B cell (primary cell): ENCODE measurements around the gene SLC22A13. TPM values are rescaled to one million over a fixed set of nuclear protein-coding genes. Genes with fewer than 3 reads are reported as not detected.

ENCODE experiments used
- ATAC-seq: fragments of 200-7000 bp; cut with Tn5 transposase; one replicate; pipeline ENCODE4 v1.10.0; 2021; ENCODE audit warnings: low read depth, mild to moderate bottlenecking, moderate number of reproducible peaks, moderate library complexity
- CTCF ChIA-PET: fragments of 350-600 bp; sonication (Branson Sonifier 250); formaldehyde crosslinking; loops from one replicate; lab custom pipeline; 2021; ENCODE audit warnings: antibody characterized with exemption, inconsistent platforms; lab: Charles Lee
- POLR2A ChIA-PET: fragments of 350-600 bp; sonication (Branson Sonifier 250); formaldehyde crosslinking; loops from one replicate; lab custom pipeline; 2021; ENCODE audit warnings: antibody characterized with exemption; lab: Charles Lee
- DNase-seq: peaks from one replicate; pipeline ENCODE4 v3.0.0; 2013
- H2AFZ ChIP-seq: 2 replicates; pipeline ENCODE4 v1.6.1; 2012; ENCODE audit warnings: mild to moderate bottlenecking, low read depth, low read length; ENCODE audit not compliant: insufficient read depth, poor library complexity, severe bottlenecking
- H3K27ac ChIP-seq, 2 donors: 1 replicate in 1 of 2; 2 replicates in 1 of 2; pipeline ENCODE4 v1.5.1; 2012 to 2013; ENCODE audit warnings: low read length in 2 of 2, mild to moderate bottlenecking in 2 of 2, moderate library complexity in 1 of 2
- H3K27me3 ChIP-seq, 4 experiments: fragments of 200-600 bp in 1 of 4; sonication (generic) in 1 of 4; replicated peaks in 1 of 4; 1 replicate in 2 of 4; 2 replicates in 2 of 4; pipeline versions ENCODE4 v1.6.1 to v1.7.0; 2013 to 2016; ENCODE audit warnings: low read length in 3 of 4, mild to moderate bottlenecking in 2 of 4, mixed read lengths in 1 of 4, moderate library complexity in 1 of 4; ENCODE audit not compliant: insufficient read depth in 4 of 4, control insufficient read depth in 3 of 4; ENCODE audit errors: control extremely low read depth in 1 of 4
- H3K36me3 ChIP-seq, 2 experiments: replicated peaks in 1 of 2; 1 replicate in 1 of 2; 2 replicates in 1 of 2; pipeline versions ENCODE4 v1.6.1 to v1.7.1; 2013; ENCODE audit warnings: low read length in 1 of 2; ENCODE audit not compliant: insufficient read depth in 2 of 2, control insufficient read depth in 1 of 2; ENCODE audit errors: control extremely low read depth in 1 of 2, extremely low read depth in 1 of 2
- H3K4me1 ChIP-seq, 2 donors: fragments of 200-600 bp in 1 of 2; sonication (generic) in 1 of 2; 1 replicate in 1 of 2; 2 replicates in 1 of 2; pipeline versions ENCODE4 v1.5.1 to v1.6.1; 2013 to 2017; ENCODE audit warnings: low read length in 2 of 2; ENCODE audit not compliant: control insufficient read depth in 2 of 2, insufficient read depth in 2 of 2
- H3K4me2 ChIP-seq: replicated peaks from 2 replicates; pipeline ENCODE3; 2012; ENCODE audit warnings: mild to moderate bottlenecking, low read depth, low read length; ENCODE audit not compliant: poor library complexity, severe bottlenecking
- H3K4me3 ChIP-seq, 5 experiments: fragments of 200-600 bp in 1 of 5; sonication (generic) in 1 of 5; 1 replicate in 3 of 5; 2 replicates in 2 of 5; pipeline versions ENCODE4 v1.5.1 to v1.7.0; 2011 to 2016; ENCODE audit warnings: low read length in 4 of 5, mild to moderate bottlenecking in 4 of 5, low read depth in 2 of 5, control low read depth in 1 of 5, moderate library complexity in 1 of 5; ENCODE audit not compliant: insufficient read depth in 1 of 5; ENCODE audit errors: control extremely low read depth in 1 of 5, extremely low read depth in 1 of 5
- H3K79me2 ChIP-seq: fragments of 200-600 bp; sonication (generic); one replicate; pipeline ENCODE4 v1.6.0; 2016; ENCODE audit warnings: low read length; ENCODE audit not compliant: control insufficient read depth, insufficient read depth
- H3K9ac ChIP-seq: fragments of 200-600 bp; sonication (generic); 2 replicates; pipeline ENCODE4 v1.6.1; 2017; ENCODE audit warnings: mild to moderate bottlenecking, low read length, moderate library complexity
- H3K9me3 ChIP-seq, 3 donors: one replicate each; pipeline versions ENCODE4 v1.6.1 to v1.7.1; 2013; ENCODE audit warnings: low read length in 2 of 3; ENCODE audit not compliant: control insufficient read depth in 2 of 3, insufficient read depth in 1 of 3; ENCODE audit errors: control extremely low read depth in 1 of 3
- H4K20me1 ChIP-seq: 2 replicates; pipeline ENCODE4 v1.6.0; 2012; ENCODE audit warnings: mild to moderate bottlenecking, low read length; ENCODE audit not compliant: insufficient read depth, control insufficient read depth, poor library complexity, severe bottlenecking
- H3K27ac Mint-ChIP-seq: one replicate; pipeline ENCODE4 v1.8.0; 2021; ENCODE audit warnings: mixed read lengths
- H3K27me3 Mint-ChIP-seq: one replicate; pipeline ENCODE4 v1.8.0; 2021; ENCODE audit warnings: mixed read lengths
- H3K4me1 Mint-ChIP-seq: one replicate; pipeline ENCODE4 v1.8.0; 2021; ENCODE audit warnings: mixed read lengths
- H3K4me3 Mint-ChIP-seq: one replicate; pipeline ENCODE4 v1.8.0; 2021; ENCODE audit warnings: mixed read lengths
- H3K9me3 Mint-ChIP-seq: one replicate; pipeline ENCODE4 v1.8.0; 2022; ENCODE audit warnings: mixed read lengths; ENCODE audit not compliant: insufficient read depth
- EZH2 ChIP-seq: IDR thresholded peaks from 2 replicates; pipeline ENCODE4 v1.6.1; 2012; ENCODE audit warnings: borderline replicate concordance, low read depth, mild to moderate bottlenecking, moderate library complexity, low read length; ENCODE audit not compliant: insufficient read depth, poor library complexity, severe bottlenecking
- WGBS: methylation state at CpG from one replicate; pipeline ENCODE4 v1.1.5; 2013; ENCODE audit warnings: missing lambda C conversion rate; ENCODE audit not compliant: insufficient coverage; 5-methylcytosine and 5-hydroxymethylcytosine counted together
- intact Hi-C: fragments of 100-400 bp; cut with micrococcal nuclease; formaldehyde crosslinking; loops from one replicate; pipeline ENCODE4 v1.10.0; 2022
- polyA plus RNA-seq: library from polyadenylated mRNA; depleted of rRNA; stranded (reverse); fragments of >200 nt; gene quantifications from 2 replicates; pipeline ENCODE4 v1.2.3, GENCODE V29; 2012
- total RNA-seq, 2 donors: library from RNA; stranded (reverse); fragments of 120-200 nt in 1 of 2; gene quantifications; 1 replicate in 1 of 2; 2 replicates in 1 of 2; pipeline versions ENCODE4 v1.2.3 to v1.2.4, GENCODE V29; 2013 to 2022
- TF ChIP-seq, protein P1 (sequence below): fragments of 200-600 bp; IDR thresholded peaks from one replicate; pipeline ENCODE4 v1.8.0; 2022; ENCODE audit warnings: antibody characterized with exemption, mild to moderate bottlenecking

Gene SLC22A13
- total and polyA plus RNA-seq, 2 donors (not counting 1 experiment from before 2014, with no cell fraction given), result 0.31 to 0.91 TPM

- H3K79me2 ChIP-seq, result no peaks in the 10 kb centered on the region
- Mint-ChIP-seq H3K4me3 (no peak overlapping the region), H3K4me1 (no peaks in the 10 kb centered on the region), H3K27ac (no peak overlapping the region), H3K9me3 (peaks cover 5% of the 10 kb centered on the region), H3K27me3 (peaks cover 29% of the 10 kb centered on the region)
- no peak overlapping the region for H2AFZ ChIP-seq
- peaks cover 0 to 12% (median 0%) of the 10 kb centered on the region in 3 donors for H3K9me3 ChIP-seq
- H3K27me3 ChIP-seq, result no peaks in the 10 kb centered on the region
- CTCF ChIA-PET, result no interaction called here
- no peaks in the 10 kb centered on the region for H4K20me1 ChIP-seq
- H3K4me1 ChIP-seq, result no peaks in the 10 kb centered on the region
- H3K27ac ChIP-seq, result no peak overlapping the region
- TF ChIP-seq, protein P1, sequence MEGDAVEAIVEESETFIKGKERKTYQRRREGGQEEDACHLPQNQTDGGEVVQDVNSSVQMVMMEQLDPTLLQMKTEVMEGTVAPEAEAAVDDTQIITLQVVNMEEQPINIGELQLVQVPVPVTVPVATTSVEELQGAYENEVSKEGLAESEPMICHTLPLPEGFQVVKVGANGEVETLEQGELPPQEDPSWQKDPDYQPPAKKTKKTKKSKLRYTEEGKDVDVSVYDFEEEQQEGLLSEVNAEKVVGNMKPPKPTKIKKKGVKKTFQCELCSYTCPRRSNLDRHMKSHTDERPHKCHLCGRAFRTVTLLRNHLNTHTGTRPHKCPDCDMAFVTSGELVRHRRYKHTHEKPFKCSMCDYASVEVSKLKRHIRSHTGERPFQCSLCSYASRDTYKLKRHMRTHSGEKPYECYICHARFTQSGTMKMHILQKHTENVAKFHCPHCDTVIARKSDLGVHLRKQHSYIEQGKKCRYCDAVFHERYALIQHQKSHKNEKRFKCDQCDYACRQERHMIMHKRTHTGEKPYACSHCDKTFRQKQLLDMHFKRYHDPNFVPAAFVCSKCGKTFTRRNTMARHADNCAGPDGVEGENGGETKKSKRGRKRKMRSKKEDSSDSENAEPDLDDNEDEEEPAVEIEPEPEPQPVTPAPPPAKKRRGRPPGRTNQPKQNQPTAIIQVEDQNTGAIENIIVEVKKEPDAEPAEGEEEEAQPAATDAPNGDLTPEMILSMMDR, result no peak
- TF ChIP-seq EZH2, result no peak
- H3K4me2 ChIP-seq, result no peak overlapping the region
- no peaks in the 10 kb centered on the region for H3K36me3 ChIP-seq
- no peak overlapping the region for H3K4me3 ChIP-seq
- intact Hi-C loops, result no loop called here
- 93% methylated on average over 9 of the region's 9 CpGs for WGBS
- H3K9ac ChIP-seq, result no peak overlapping the region
- DNase-seq (no peak), ATAC-seq (no peak)
- POLR2A ChIA-PET, result no interaction called here
These were observed 42.8 kb downstream of the SLC22A13 start for GRCh38 chr3:38308456-38308855.

DNA sequence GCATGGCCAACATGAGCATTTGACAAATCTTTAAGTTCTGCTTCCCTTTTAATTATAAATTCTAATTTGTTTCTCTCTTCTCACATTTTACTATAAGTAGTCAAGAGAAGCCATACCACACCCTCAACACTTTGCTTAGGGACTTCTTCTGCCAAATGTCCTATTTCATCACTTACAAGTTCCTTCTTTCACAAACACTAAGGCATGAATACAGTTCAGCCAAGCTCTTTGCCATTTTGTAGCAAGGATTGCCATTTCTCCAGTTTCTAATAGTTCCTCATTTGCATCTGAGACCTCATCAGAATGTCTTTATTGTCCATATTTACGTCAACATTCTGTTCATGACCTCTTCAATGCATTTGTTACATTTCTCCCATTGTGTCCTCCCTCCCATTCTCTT is 45.9 kb downstream of the SLC22A13 start:
- no peak overlapping the region for H3K9ac ChIP-seq
- intact Hi-C loops, result no loop called here
- H3K27ac ChIP-seq, result no peak overlapping the region
- H3K4me3 ChIP-seq, result no peak overlapping the region
- Mint-ChIP-seq H3K27ac (no peak overlapping the region), H3K27me3 (peaks cover 17% of the 10 kb centered on the region), H3K9me3 (no peaks in the 10 kb centered on the region), H3K4me3 (no peak overlapping the region), H3K4me1 (no peaks in the 10 kb centered on the region)
- POLR2A ChIA-PET, result no interaction called here
- TF ChIP-seq, protein P1, result no peak
- no peak for TF ChIP-seq EZH2
- no peaks in the 10 kb centered on the region for H3K79me2 ChIP-seq
- peaks cover 0 to 3% (median 0%) of the 10 kb centered on the region in 3 donors for H3K9me3 ChIP-seq
- H3K27me3 ChIP-seq, result no peaks in the 10 kb centered on the region
- H3K4me2 ChIP-seq, result no peak overlapping the region
- CTCF ChIA-PET, result no interaction called here
- no peak for ATAC-seq
- H4K20me1 ChIP-seq, result no peaks in the 10 kb centered on the region
- no peaks in the 10 kb centered on the region for H3K36me3 ChIP-seq
- no peaks in the 10 kb centered on the region for H3K4me1 ChIP-seq
- 100% methylated on average over 1 of the region's 1 CpG for WGBS
- no peak for DNase-seq
- no peak overlapping the region for H2AFZ ChIP-seq
